ENCODE measurements around the gene B3GALT2. TPM values are rescaled to one million over a fixed set of nuclear protein-coding genes. Genes with fewer than 3 reads are reported as not detected.

Gene B3GALT2
- total RNA-seq, 1 donor from 2014 or later = 7.6 TPM

GRCh38 chr1:193184776-193185175 is 1.6 kb downstream of the B3GALT2 start:
- Mint-ChIP-seq H3K4me3 (ENCODE audit: unreplicated experiment) (peak overlapping the region; percentile 68), H3K27ac (ENCODE audit: unreplicated experiment) (peak overlapping the region; percentile 64), H3K4me1 (ENCODE audit: low read depth) (peaks cover 86% of the 10 kb centered on the region), H3K36me3 (ENCODE audit: low read depth) (no peaks in the 10 kb centered on the region), H3K9me3 (ENCODE audit: low read depth) (no peaks in the 10 kb centered on the region), H3K27me3 (ENCODE audit: low read depth) (no peaks in the 10 kb centered on the region)
- TF ChIP-seq CTCF (IDR thresholded peaks at IDR 0.05) = peak; percentile 14
- DNase-seq (ENCODE audit: low spot score) = no peak

- Mint-ChIP-seq H3K4me3 (ENCODE audit: unreplicated experiment) (peak overlapping the region; percentile 65), H3K27me3 (ENCODE audit: low read depth) (no peaks in the 10 kb centered on the region), H3K36me3 (ENCODE audit: low read depth) (no peaks in the 10 kb centered on the region), H3K4me1 (ENCODE audit: low read depth) (peaks cover 69% of the 10 kb centered on the region), H3K9me3 (ENCODE audit: low read depth) (no peaks in the 10 kb centered on the region), H3K27ac (ENCODE audit: unreplicated experiment) (peak overlapping the region; percentile 52)
- TF ChIP-seq CTCF (IDR thresholded peaks at IDR 0.05) = peak; percentile 97
- no peak for DNase-seq (ENCODE audit: low spot score)
These were observed 3.3 kb downstream of the B3GALT2 start for GRCh38 chr1:193183019-193183627.

DNA sequence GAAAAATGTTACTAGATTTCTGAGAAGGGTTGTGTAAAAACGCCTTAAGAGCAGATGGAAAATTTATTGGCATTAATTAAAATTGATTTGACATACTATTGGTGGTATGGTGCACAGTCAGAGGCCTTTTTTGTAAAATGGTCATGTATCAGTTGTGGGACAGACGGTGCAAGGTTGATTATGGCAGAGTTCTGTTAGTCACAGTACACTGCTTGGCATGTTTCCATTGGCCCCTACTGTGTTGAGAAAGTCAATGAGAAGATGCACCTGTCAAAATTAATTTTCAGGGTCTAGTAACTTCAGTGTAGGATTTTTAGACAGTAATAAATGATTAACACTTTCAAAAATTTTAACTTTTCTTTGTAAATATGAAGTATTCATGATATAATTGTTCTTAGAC is 4.4 kb downstream of the B3GALT2 start:
- H3K4me1 Mint-ChIP-seq (ENCODE audit: low read depth) = peaks cover 61% of the 10 kb centered on the region
- no peaks in the 10 kb centered on the region for H3K9me3 Mint-ChIP-seq (ENCODE audit: low read depth)
- no peaks in the 10 kb centered on the region for H3K27me3 Mint-ChIP-seq (ENCODE audit: low read depth)
- TF ChIP-seq CTCF (IDR thresholded peaks at IDR 0.05) = no peak
- peak overlapping the region; percentile 71 for H3K4me3 Mint-ChIP-seq (ENCODE audit: unreplicated experiment)
- H3K27ac Mint-ChIP-seq (ENCODE audit: unreplicated experiment) = peak overlapping the region; percentile 79
- no peak for DNase-seq (ENCODE audit: low spot score)
- H3K36me3 Mint-ChIP-seq (ENCODE audit: low read depth) = peaks cover 2% of the 10 kb centered on the region

GRCh38 chr1:193181536-193181935 is 4.9 kb downstream of the B3GALT2 start:
- no peaks in the 10 kb centered on the region for H3K27me3 Mint-ChIP-seq (ENCODE audit: low read depth)
- H3K4me3 Mint-ChIP-seq (ENCODE audit: unreplicated experiment) = peak overlapping the region; percentile 71
- no peaks in the 10 kb centered on the region for H3K9me3 Mint-ChIP-seq (ENCODE audit: low read depth)
- H3K4me1 Mint-ChIP-seq (ENCODE audit: low read depth) = peaks cover 56% of the 10 kb centered on the region
- H3K36me3 Mint-ChIP-seq (ENCODE audit: low read depth) = peaks cover 2% of the 10 kb centered on the region
- no peak for TF ChIP-seq CTCF (IDR thresholded peaks at IDR 0.05)
- H3K27ac Mint-ChIP-seq (ENCODE audit: unreplicated experiment) = peak overlapping the region; percentile 79
- no peak for DNase-seq (ENCODE audit: low spot score)

DNA sequence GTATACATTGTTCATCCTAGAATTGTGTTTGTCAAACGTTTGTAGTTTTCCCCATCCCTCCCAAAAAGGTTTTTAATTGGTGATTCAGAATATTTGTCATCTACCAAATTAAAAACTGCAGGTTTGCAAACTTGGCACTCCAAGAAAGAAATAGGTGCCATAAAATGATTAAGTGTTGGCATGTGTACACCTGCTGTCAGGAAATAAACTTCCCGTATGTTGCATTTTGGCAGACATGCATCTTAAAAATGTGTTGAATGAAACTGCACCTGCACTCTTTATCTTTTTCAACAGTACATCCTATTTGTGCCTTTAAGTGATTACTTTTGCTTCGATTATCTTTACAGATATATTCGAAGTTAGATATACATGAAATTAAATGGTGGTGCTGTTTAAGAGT is 7.3 kb downstream of the B3GALT2 start:
- H3K4me3 Mint-ChIP-seq (ENCODE audit: unreplicated experiment) = no peak overlapping the region
- no peak overlapping the region for H3K27ac Mint-ChIP-seq (ENCODE audit: unreplicated experiment)

More for the DNA sequence above, 7.3 kb downstream of the B3GALT2 start:
- H3K4me1 Mint-ChIP-seq (ENCODE audit: low read depth) = peaks cover 43% of the 10 kb centered on the region
- no peak for DNase-seq (ENCODE audit: low spot score)
- no peaks in the 10 kb centered on the region for H3K9me3 Mint-ChIP-seq (ENCODE audit: low read depth)
- peaks cover 2% of the 10 kb centered on the region for H3K36me3 Mint-ChIP-seq (ENCODE audit: low read depth)
- no peak for TF ChIP-seq CTCF (IDR thresholded peaks at IDR 0.05)
- H3K27me3 Mint-ChIP-seq (ENCODE audit: low read depth) = no peaks in the 10 kb centered on the region
